Natural killer cell (primary cell): ENCODE data around the gene DNMBP. TPM values are rescaled to one million over a fixed set of nuclear protein-coding genes. Genes with fewer than 3 reads are reported as not detected.

Source experiments
- ATAC-seq, 3 donors: fragments of 150-1000 bp in 2 of 3; fragments of 200-7000 bp in 1 of 3; cut with Tn5 transposase; 1 replicate in 1 of 3; 2 replicates in 2 of 3; pipeline ENCODE4 v1.10.0; 2021; ENCODE audit warnings: mild to moderate bottlenecking in 2 of 3, moderate library complexity in 2 of 3
- DNase-seq, 2 donors: peaks; one replicate each; pipeline versions ENCODE4 v3.0.0 to v3.0.0-alpha.2; 2013 to 2021; ENCODE audit warnings: mixed read lengths in 1 of 2
- H3K27ac ChIP-seq: one replicate; pipeline ENCODE4 v1.5.1; 2013; ENCODE audit warnings: mild to moderate bottlenecking, low read length
- H3K27me3 ChIP-seq: one replicate; pipeline ENCODE4 v1.6.1; 2013; ENCODE audit warnings: low read length; ENCODE audit not compliant: control insufficient read depth, insufficient read depth
- H3K36me3 ChIP-seq: one replicate; pipeline ENCODE4 v1.6.1; 2013; ENCODE audit warnings: low read length; ENCODE audit not compliant: control insufficient read depth, insufficient read depth
- H3K4me1 ChIP-seq: one replicate; pipeline ENCODE4 v1.6.1; 2013; ENCODE audit warnings: low read length; ENCODE audit not compliant: control insufficient read depth, insufficient read depth
- H3K4me3 ChIP-seq: one replicate; pipeline ENCODE4 v1.5.1; 2013; ENCODE audit warnings: low read length
- H3K9me3 ChIP-seq: one replicate; pipeline ENCODE4 v1.6.1; 2013; ENCODE audit warnings: low read length; ENCODE audit not compliant: control insufficient read depth, insufficient read depth
- H3K27ac Mint-ChIP-seq, 2 donors: one replicate each; pipeline ENCODE4 v1.8.0; 2022; ENCODE audit warnings: mild to moderate bottlenecking in 2 of 2, mixed read lengths in 2 of 2, moderate library complexity in 1 of 2
- H3K27me3 Mint-ChIP-seq, 2 donors: one replicate each; pipeline ENCODE4 v1.8.0; 2022; ENCODE audit warnings: low read depth in 2 of 2, mixed read lengths in 2 of 2
- H3K36me3 Mint-ChIP-seq: one replicate; pipeline ENCODE4 v1.8.0; 2022; ENCODE audit warnings: mixed read lengths
- H3K4me1 Mint-ChIP-seq, 2 donors: one replicate each; pipeline ENCODE4 v1.8.0; 2022; ENCODE audit warnings: mixed read lengths in 2 of 2
- H3K4me3 Mint-ChIP-seq: one replicate; pipeline ENCODE4 v1.8.0; 2022; ENCODE audit warnings: mild to moderate bottlenecking, moderate library complexity, mixed read lengths
- H3K9me3 Mint-ChIP-seq, 2 donors: one replicate each; pipeline ENCODE4 v1.8.0; 2022; ENCODE audit warnings: mixed read lengths in 2 of 2
- CTCF ChIP-seq: fragments of 200-600 bp; IDR thresholded peaks from one replicate; pipeline ENCODE4 v1.8.0; 2022; ENCODE audit warnings: antibody characterized with exemption
- WGBS: methylation state at CpG from one replicate; pipeline ENCODE4 v1.1.7; 2013; ENCODE audit warnings: missing lambda C conversion rate; ENCODE audit not compliant: insufficient coverage; 5-methylcytosine and 5-hydroxymethylcytosine counted together
- intact Hi-C: fragments of 100-400 bp; cut with micrococcal nuclease; formaldehyde crosslinking; loops from one replicate; pipeline ENCODE4 v1.14.2; 2022
- total RNA-seq, 4 donors: library from RNA; stranded (reverse); fragments of 120-200 nt in 1 of 4; gene quantifications; one replicate each; pipeline versions ENCODE4 v1.2.3 to v1.2.4, GENCODE V29; 2013 to 2022

Gene DNMBP
- total RNA-seq, 3 donors from 2014 or later (not counting 1 experiment from before 2014, with no cell fraction given): 13.8 to 15.4 (median 14.4) TPM

- ATAC-seq (peak; percentile 85 to 96 (median 89)), DNase-seq (peak; percentile 49 to 91)
- no peaks in the 10 kb centered on the region for H3K9me3 ChIP-seq
- Mint-ChIP-seq H3K27ac (no peak overlapping the region), H3K27me3 (peaks cover 0 to 2% of the 10 kb centered on the region in 2 donors), H3K4me3 (peak overlapping the region; percentile 53), H3K9me3 (no peaks in the 10 kb centered on the region), H3K4me1 (peaks cover 10 to 11% of the 10 kb centered on the region in 2 donors), H3K36me3 (no peaks in the 10 kb centered on the region)
- intact Hi-C loops: loop anchor here (1.0 to 10.0 kb wide), 2 partner anchors 169 to 200 kb away; no protein-coding TSS in a partner anchor
- H3K36me3 ChIP-seq: no peaks in the 10 kb centered on the region
- H3K4me1 ChIP-seq: peaks cover 10% of the 10 kb centered on the region
- H3K27me3 ChIP-seq: peaks cover 3% of the 10 kb centered on the region
- WGBS: 4% methylated on average over 15 of the region's 18 CpGs
- H3K4me3 ChIP-seq: no peak overlapping the region
- no peak overlapping the region for H3K27ac ChIP-seq
- peak; percentile 95 for TF ChIP-seq CTCF
Measured at GRCh38 chr10:99845837-99846382, 163.8 kb downstream of the DNMBP start.

GRCh38 chr10:99844433-99844955, 165.3 kb downstream of the DNMBP start:
- Histone ChIP-seq H3K9me3 (no peaks in the 10 kb centered on the region), H3K36me3 (no peaks in the 10 kb centered on the region), H3K27me3 (peaks cover 3% of the 10 kb centered on the region), H3K4me3 (no peak overlapping the region), H3K27ac (no peak overlapping the region), H3K4me1 (peaks cover 10% of the 10 kb centered on the region)
- H3K27me3 Mint-ChIP-seq: peaks cover 0 to 2% of the 10 kb centered on the region in 2 donors
- no peak overlapping the region for H3K4me3 Mint-ChIP-seq
- intact Hi-C loops: loop anchor here (10.0 kb wide), 1 partner anchor 170 kb away; no protein-coding TSS in a partner anchor
- 87% methylated on average over 6 of the region's 6 CpGs for WGBS
- no peak for TF ChIP-seq CTCF
- H3K9me3 Mint-ChIP-seq: no peaks in the 10 kb centered on the region
- no peak overlapping the region for H3K27ac Mint-ChIP-seq
- H3K36me3 Mint-ChIP-seq: no peaks in the 10 kb centered on the region
- H3K4me1 Mint-ChIP-seq: peaks cover 10 to 11% of the 10 kb centered on the region in 2 donors
- DNase-seq (no peak), ATAC-seq (no peak)

- Histone ChIP-seq H3K9me3 (no peaks in the 10 kb centered on the region), H3K27me3 (peaks cover 3% of the 10 kb centered on the region), H3K4me3 (no peak overlapping the region), H3K4me1 (peaks cover 10% of the 10 kb centered on the region), H3K36me3 (no peaks in the 10 kb centered on the region), H3K27ac (no peak overlapping the region)
- Mint-ChIP-seq H3K4me1 (peaks cover 10 to 11% of the 10 kb centered on the region in 2 donors), H3K36me3 (no peaks in the 10 kb centered on the region), H3K27ac (no peak overlapping the region), H3K4me3 (no peak overlapping the region), H3K9me3 (no peaks in the 10 kb centered on the region), H3K27me3 (peaks cover 0 to 2% of the 10 kb centered on the region in 2 donors)
- ATAC-seq (no peak), DNase-seq (no peak)
- no peak for TF ChIP-seq CTCF
- WGBS: 89% methylated on average over 3 of the region's 3 CpGs
- intact Hi-C loops: loop anchor here (10.0 kb wide), 1 partner anchor 171 kb away; no protein-coding TSS in a partner anchor
Measured at GRCh38 chr10:99843310-99843709, 166.4 kb downstream of the DNMBP start.
